K562 (cell line): Measurements from ENCODE around the gene COL16A1. TPM values are rescaled to one million over a fixed set of nuclear protein-coding genes. Genes with fewer than 3 reads are reported as not detected.
A peak's percentile ranks its signal among the peaks of the same experiment; 100 is the strongest.

ENCODE experiments used
- ATAC-seq: fragments of 200-7000 bp; cut with Tn5 transposase; 3 replicates; pipeline ENCODE4 v1.9.1; 2020; ENCODE audit warnings: moderate library complexity
- BruUV-seq: library from RNA; stranded (reverse); fragments of 400-500 nt; replicated peaks from 2 replicates; lab custom pipeline; 2021; lab: Mats Ljungman, UMichigan
- CTCF ChIA-PET: fragments of 300-600 bp; formaldehyde crosslinking; extraction: SDS; loops from one replicate; lab custom pipeline; 2021; ENCODE audit warnings: low intra/inter-chr PET ratio; lab: Yijun Ruan, JAX
- POLR2A ChIA-PET: fragments of 300-600, 350-650 bp; sonication (Branson Sonifier 250); formaldehyde crosslinking; extraction: SDS; loops from one replicate; lab custom pipeline; 2021; ENCODE audit warnings: antibody characterized with exemption, inconsistent platforms; lab: Yijun Ruan, JAX
- DNase-seq, 4 experiments: peaks; one replicate each; pipeline versions ENCODE4 v3.0.0 to v3.0.0-alpha.2; 2011 to 2018; ENCODE audit warnings: low spot score in 3 of 4, mixed read lengths in 3 of 4; ENCODE audit errors: extremely low read depth in 1 of 4
- FAIRE-seq: peaks from 2 replicates; lab custom pipeline; 2011; peaks lifted over from hg19 to GRCh38; lab: Jason Lieb, UNC
- H2AFZ ChIP-seq: 2 replicates; pipeline ENCODE4 v1.6.0; 2011; ENCODE audit warnings: low read depth, low read length, control low read depth, inconsistent platforms
- H3K27ac ChIP-seq: fragments of 200-600 bp; 3 replicates; pipeline ENCODE4 v1.8.0; 2011; ENCODE audit warnings: low read depth, mild to moderate bottlenecking, control low read depth, inconsistent platforms, low read length, moderate library complexity, mixed read lengths; ENCODE audit errors: extremely low read depth
- H3K27me3 ChIP-seq, 2 experiments: fragments of 300-600 bp in 1 of 2; 2 replicates in 1 of 2; 3 replicates in 1 of 2; pipeline versions ENCODE4 v1.6.0 to v1.8.0; 2011; ENCODE audit warnings: inconsistent platforms in 2 of 2, low read length in 2 of 2, mild to moderate bottlenecking in 1 of 2, mixed read lengths in 1 of 2, moderate library complexity in 1 of 2; ENCODE audit not compliant: control insufficient read depth in 2 of 2, insufficient read depth in 2 of 2
- H3K36me3 ChIP-seq: fragments of 300-600 bp; 3 replicates; pipeline ENCODE4 v1.8.0; 2011; ENCODE audit warnings: mild to moderate bottlenecking, low read length, inconsistent platforms; ENCODE audit not compliant: control insufficient read depth, insufficient read depth
- H3K4me1 ChIP-seq, 2 experiments: fragments of 200-600 bp in 1 of 2; replicated peaks in 1 of 2; 2 replicates in 1 of 2; 3 replicates in 1 of 2; pipeline versions ENCODE4 v1.5.1 to v1.8.0; 2011; ENCODE audit warnings: inconsistent platforms in 2 of 2, low read length in 2 of 2, mild to moderate bottlenecking in 1 of 2, mixed read lengths in 1 of 2, moderate library complexity in 1 of 2; ENCODE audit not compliant: control insufficient read depth in 2 of 2, insufficient read depth in 2 of 2
- H3K4me2 ChIP-seq: 2 replicates; pipeline ENCODE4 v1.6.1; 2011; ENCODE audit warnings: low read length, control low read depth, inconsistent platforms, mixed read lengths; ENCODE audit not compliant: insufficient read depth
- H3K4me3 ChIP-seq: fragments of 200-600 bp; sonication (generic), shearing (Covaris generic); 2 replicates; pipeline ENCODE4 v1.5.1; 2016; ENCODE audit warnings: control low read depth, inconsistent platforms
- H3K79me2 ChIP-seq: fragments of 200-600 bp; 3 replicates; pipeline ENCODE4 v1.8.0; 2011; ENCODE audit warnings: low read length, inconsistent platforms; ENCODE audit not compliant: control insufficient read depth, insufficient read depth
- H3K9ac ChIP-seq, 2 experiments: 2 replicates each; pipeline versions ENCODE4 v1.6.0 to v1.6.1; 2011; ENCODE audit warnings: low read depth in 2 of 2, low read length in 2 of 2, control low read depth in 1 of 2, inconsistent platforms in 1 of 2, mild to moderate bottlenecking in 1 of 2, mixed read lengths in 1 of 2; ENCODE audit not compliant: insufficient read depth in 1 of 2
- H3K9me1 ChIP-seq: one replicate; pipeline ENCODE4 v1.6.0; 2011; ENCODE audit warnings: inconsistent platforms, mild to moderate bottlenecking, low read length, moderate library complexity; ENCODE audit not compliant: control insufficient read depth, insufficient read depth
- H3K9me3 ChIP-seq: replicated peaks from 2 replicates; pipeline ENCODE4 v1.5.1; 2011; ENCODE audit warnings: low read depth, low read length, inconsistent platforms; ENCODE audit not compliant: control insufficient read depth, insufficient read depth
- H4K20me1 ChIP-seq: replicated peaks from 2 replicates; pipeline ENCODE4 v1.6.1; 2011; ENCODE audit warnings: low read length, inconsistent platforms, mixed read lengths; ENCODE audit not compliant: control insufficient read depth, insufficient read depth
- EGR1 ChIP-seq: fragments of 450-650 bp; conservative IDR thresholded peaks from 2 replicates; pipeline ENCODE4 v1.6.1; 2017; ENCODE audit warnings: mild to moderate bottlenecking
- KDM2B ChIP-seq: fragments of 250-450 bp; sonication (Bioruptor Pico); IDR thresholded peaks from 2 replicates; pipeline ENCODE4 v1.8.0; 2021; ENCODE audit warnings: mild to moderate bottlenecking, moderate library complexity
- NFIC ChIP-seq: fragments of 450-650 bp; IDR thresholded peaks from 2 replicates; pipeline ENCODE4 v1.6.1; 2017; ENCODE audit warnings: mild to moderate bottlenecking, inconsistent platforms
- ZNF143 ChIP-seq: sonication (generic); formaldehyde crosslinking; IDR thresholded peaks from 2 replicates; pipeline ENCODE4 v1.9.0; 2022; ENCODE audit warnings: mild to moderate bottlenecking, missing genetic modification reagents
- WGBS: fragments of 100-300 bp; shearing (Covaris generic); methylation state at CpG from one replicate; pipeline ENCODE4 v1.1.6; 2016; ENCODE audit warnings: low coverage, mixed read lengths; ENCODE audit not compliant: insufficient coverage; ENCODE audit errors: missing lambda C conversion rate; 5-methylcytosine and 5-hydroxymethylcytosine counted together
- in situ Hi-C: fragments of 300-500 bp; cut with MboI; formaldehyde crosslinking; loops from 4 replicates; pipeline ENCODE4 v1.15.0; 2018; ENCODE audit warnings: inconsistent platforms, mixed read lengths
- intact Hi-C: fragments of 100-400 bp; cut with micrococcal nuclease; formaldehyde crosslinking; loops from 2 replicates; pipeline ENCODE4 v1.14.2; 2022
- polyA plus RNA-seq, 8 experiments: library from polyadenylated mRNA; depleted of rRNA in 4 of 8; stranded (reverse) in 5 of 8; unstranded in 3 of 8; fragments of >200 nt; fragmentation: Nextera tagmentation in 2 of 8; fragmentation: Illumina TruSeq in 1 of 8; extraction: Ambion mirVana in 2 of 8; extraction: Trizol in 1 of 8; gene quantifications; 2 replicates each; pipeline versions ENCODE4 v1.2.1 to v1.2.3, GENCODE V29; 2011 to 2014; ENCODE audit warnings: inconsistent platforms in 1 of 8, missing spikeins in 1 of 8
- total RNA-seq, 7 experiments: library from RNA; depleted of rRNA in 6 of 7; stranded (reverse); fragments of >200 nt in 6 of 7; fragmentation: Illumina TruSeq in 2 of 7; extraction: Trizol in 2 of 7; gene quantifications; 2 replicates each; pipeline versions ENCODE4 v1.2.1 to v1.2.3, GENCODE V29; 2011 to 2021; ENCODE audit warnings: low replicate concordance in 1 of 7

The COL16A1 gene
- total and polyA plus RNA-seq, 9 of the 15 experiments (the other 6 are each of a cell fraction or from before 2014, with no cell fraction given): 0.11 to 0.60 (median 0.11) TPM; not detected in 6

- in situ Hi-C loops: no loop called here
- peaks cover 35% of the 10 kb centered on the region for H4K20me1 ChIP-seq
- intact Hi-C loops: no loop called here
- H3K36me3 ChIP-seq: no peaks in the 10 kb centered on the region
- no peak overlapping the region for H2AFZ ChIP-seq
- no peaks in the 10 kb centered on the region for H3K79me2 ChIP-seq
- 0% methylated on average over 4 of the region's 4 CpGs for WGBS
- no peaks in the 10 kb centered on the region for H3K9me3 ChIP-seq
- no peak overlapping the region for H3K4me3 ChIP-seq
- FAIRE-seq (no peak), DNase-seq (no peak), ATAC-seq (no peak)
- no peaks in the 10 kb centered on the region for H3K9me1 ChIP-seq
- BruUV-seq: no TSS peak
- no peak overlapping the region for H3K27ac ChIP-seq
- H3K27me3 ChIP-seq: peaks cover 51 to 75% of the 10 kb centered on the region in 2 experiments
- ChIA-PET CTCF (no interaction called here), POLR2A (interaction anchor here (0.5 to 2.6 kb wide), 5 partner anchors 10 to 1240 kb away, joined by 3 to 11 read pairs (median 3); no protein-coding TSS in a partner anchor)
- no peak overlapping the region for H3K9ac ChIP-seq
- no peak overlapping the region for H3K4me2 ChIP-seq
- TF ChIP-seq KDM2B (no peak), EGR1 (0 out of 2 replicates have a peak, but pooled peaks have one; percentile 7)
- H3K4me1 ChIP-seq: peaks cover 0 to 20% of the 10 kb centered on the region in 2 experiments; a peak in 1 of 5 replicates
These were observed 22.9 kb upstream of the COL16A1 start for GRCh38 chr1:31726715-31727114.

GRCh38 chr1:31725777-31726535, 22.1 kb upstream of the COL16A1 start:
- Histone ChIP-seq H3K4me3 (no peak overlapping the region), H3K27ac (no peak overlapping the region), H3K9me3 (no peaks in the 10 kb centered on the region), H3K27me3 (peaks cover 43 to 72% of the 10 kb centered on the region in 2 experiments), H3K4me1 (peaks cover 0 to 18% of the 10 kb centered on the region in 2 experiments; a peak in 1 of 5 replicates), H4K20me1 (peaks cover 39% of the 10 kb centered on the region), H3K9me1 (no peaks in the 10 kb centered on the region), H2AFZ (no peak overlapping the region), H3K79me2 (no peaks in the 10 kb centered on the region), H3K9ac (no peak overlapping the region)
- POLR2A ChIA-PET: interaction anchor here (0.5 to 2.6 kb wide), 6 partner anchors 8 to 1240 kb away, joined by 3 to 11 read pairs (median 4); no protein-coding TSS in a partner anchor
- intact Hi-C loops: no loop called here
- in situ Hi-C loops: no loop called here
- 1% methylated on average over 12 of the region's 12 CpGs for WGBS
- FAIRE-seq: no peak
- no TSS peak for BruUV-seq
- ATAC-seq: no peak
- TF ChIP-seq ZNF143 (CRISPR knock-in tag) (no peak), NFIC (peak; percentile 77)
- TF ChIP-seq, all 486 proteins: peak for 1
- DNase-seq: no peak
- no peaks in the 10 kb centered on the region for H3K36me3 ChIP-seq
- no peak overlapping the region for H3K4me2 ChIP-seq
- CTCF ChIA-PET: no interaction called here
